ENCODE data around the gene OR4D10.
A peak's percentile ranks its signal among the peaks of the same experiment; 100 is the strongest.

- TF ChIP-seq, protein P1, sequence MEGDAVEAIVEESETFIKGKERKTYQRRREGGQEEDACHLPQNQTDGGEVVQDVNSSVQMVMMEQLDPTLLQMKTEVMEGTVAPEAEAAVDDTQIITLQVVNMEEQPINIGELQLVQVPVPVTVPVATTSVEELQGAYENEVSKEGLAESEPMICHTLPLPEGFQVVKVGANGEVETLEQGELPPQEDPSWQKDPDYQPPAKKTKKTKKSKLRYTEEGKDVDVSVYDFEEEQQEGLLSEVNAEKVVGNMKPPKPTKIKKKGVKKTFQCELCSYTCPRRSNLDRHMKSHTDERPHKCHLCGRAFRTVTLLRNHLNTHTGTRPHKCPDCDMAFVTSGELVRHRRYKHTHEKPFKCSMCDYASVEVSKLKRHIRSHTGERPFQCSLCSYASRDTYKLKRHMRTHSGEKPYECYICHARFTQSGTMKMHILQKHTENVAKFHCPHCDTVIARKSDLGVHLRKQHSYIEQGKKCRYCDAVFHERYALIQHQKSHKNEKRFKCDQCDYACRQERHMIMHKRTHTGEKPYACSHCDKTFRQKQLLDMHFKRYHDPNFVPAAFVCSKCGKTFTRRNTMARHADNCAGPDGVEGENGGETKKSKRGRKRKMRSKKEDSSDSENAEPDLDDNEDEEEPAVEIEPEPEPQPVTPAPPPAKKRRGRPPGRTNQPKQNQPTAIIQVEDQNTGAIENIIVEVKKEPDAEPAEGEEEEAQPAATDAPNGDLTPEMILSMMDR (IDR thresholded peaks at IDR 0.05; ENCODE audit: extremely low read depth in 1 of 2, insufficient read depth in 1 of 2, low read depth in 1 of 2, low read length in 2 of 2): peak in 1 of 2 donors; percentile 8
- TF ChIP-seq POLR2A (IDR thresholded peaks at IDR 0.05; ENCODE audit: low read depth, low read length): no peak
Measured at GRCh38 chr11:59523541-59523940, 50.4 kb downstream of the OR4D10 start.

All from endothelial cell of umbilical vein (primary cell).